H1 (cell line): ENCODE measurements around the gene SELENOK. TPM values are rescaled to one million over a fixed set of nuclear protein-coding genes. Genes with fewer than 3 reads are reported as not detected.

Source experiments
- CTCF ChIA-PET: fragments of 300-600 bp; sonication (Branson Sonifier 250); formaldehyde crosslinking; loops from one replicate; lab custom pipeline; 2021; ENCODE audit not compliant: partially characterized antibody; lab: Charles Lee
- POLR2A ChIA-PET: fragments of 300-600 bp; sonication (Branson Sonifier 250); formaldehyde crosslinking; loops from one replicate; lab custom pipeline; 2021; ENCODE audit warnings: inconsistent platforms; ENCODE audit not compliant: partially characterized antibody; lab: Charles Lee
- DNase-seq, 2 experiments: peaks; one replicate each; pipeline versions ENCODE4 v3.0.0 to v3.0.0-alpha.2; 2010 to 2022; ENCODE audit warnings: low spot score in 2 of 2, low read depth in 1 of 2, mixed read lengths in 1 of 2
- FAIRE-seq: peaks from 2 replicates; lab custom pipeline; 2011; peaks lifted over from hg19 to GRCh38; lab: Jason Lieb, UNC
- H2AFZ ChIP-seq: 2 replicates; pipeline ENCODE4 v1.8.1; 2012; ENCODE audit warnings: low read length, inconsistent platforms
- H2AK5ac ChIP-seq: 2 replicates; pipeline ENCODE4 v1.6.1; 2013; ENCODE audit warnings: low read depth, low read length
- H2BK120ac ChIP-seq: replicated peaks from 2 replicates; pipeline ENCODE3; 2013; ENCODE audit warnings: low read depth, low read length, inconsistent platforms
- H2BK12ac ChIP-seq: 2 replicates; pipeline ENCODE4 v1.6.1; 2013; ENCODE audit warnings: low read depth, low read length
- H2BK15ac ChIP-seq: 2 replicates; pipeline ENCODE4 v1.6.1; 2013; ENCODE audit warnings: low read length
- H2BK20ac ChIP-seq: 2 replicates; pipeline ENCODE4 v1.6.1; 2013; ENCODE audit warnings: low read length
- H2BK5ac ChIP-seq: 2 replicates; pipeline ENCODE4 v1.6.1; 2013; ENCODE audit warnings: low read depth, low read length
- H3K14ac ChIP-seq: 2 replicates; pipeline ENCODE4 v1.6.1; 2013; ENCODE audit warnings: inconsistent platforms; ENCODE audit not compliant: insufficient read length
- H3K18ac ChIP-seq: 2 replicates; pipeline ENCODE4 v1.6.1; 2013; ENCODE audit warnings: low read length; ENCODE audit errors: extremely low read depth
- H3K23ac ChIP-seq: 2 replicates; pipeline ENCODE4 v1.6.1; 2013; ENCODE audit warnings: inconsistent platforms; ENCODE audit not compliant: insufficient read length
- H3K23me2 ChIP-seq: 2 replicates; pipeline ENCODE4 v1.6.1; 2013; ENCODE audit warnings: low read depth, low read length
- H3K27ac ChIP-seq: 2 replicates; pipeline ENCODE4 v1.6.1; 2011; ENCODE audit warnings: low read depth, low read length, inconsistent platforms
- H3K27me3 ChIP-seq, 4 experiments: replicated peaks in 1 of 4; 1 replicate in 1 of 4; 2 replicates in 3 of 4; pipeline versions ENCODE4 v1.6.1 to v1.8.1; 2011 to 2013; ENCODE audit warnings: low read length in 3 of 4, mild to moderate bottlenecking in 3 of 4, inconsistent platforms in 2 of 4, mixed read lengths in 2 of 4, moderate library complexity in 1 of 4; ENCODE audit not compliant: control insufficient read depth in 3 of 4, insufficient read depth in 3 of 4; ENCODE audit errors: extremely low read depth in 1 of 4
- H3K36me3 ChIP-seq, 4 experiments: 2 replicates each; pipeline versions ENCODE4 v1.6.1 to v1.8.1; 2011 to 2013; ENCODE audit warnings: mild to moderate bottlenecking in 4 of 4, low read length in 3 of 4, moderate library complexity in 2 of 4, control low read depth in 1 of 4, inconsistent platforms in 1 of 4; ENCODE audit not compliant: insufficient read depth in 4 of 4, control insufficient read depth in 2 of 4
- H3K4ac ChIP-seq: replicated peaks from 2 replicates; pipeline ENCODE3; 2013; ENCODE audit warnings: low read length, low read depth, mixed read lengths, inconsistent platforms; ENCODE audit not compliant: insufficient read length
- H3K4me1 ChIP-seq, 4 experiments: replicated peaks in 1 of 4; 1 replicate in 1 of 4; 2 replicates in 3 of 4; pipeline versions ENCODE4 v1.6.1 to v1.8.1; 2011 to 2013; ENCODE audit warnings: low read length in 3 of 4, inconsistent platforms in 2 of 4, mixed read lengths in 1 of 4; ENCODE audit not compliant: insufficient read depth in 4 of 4, control insufficient read depth in 3 of 4
- H3K4me2 ChIP-seq, 2 experiments: 2 replicates each; pipeline versions ENCODE4 v1.6.1 to v1.8.1; 2011 to 2013; ENCODE audit warnings: low read depth in 2 of 2, low read length in 2 of 2, control low read depth in 1 of 2, inconsistent platforms in 1 of 2, mild to moderate bottlenecking in 1 of 2; ENCODE audit not compliant: insufficient read depth in 1 of 2
- H3K4me3 ChIP-seq, 4 experiments: fragments of 200-600, 300-600 bp in 1 of 4; sonication (generic), shearing (Covaris generic), sonication (Bioruptor Twin) in 1 of 4; 2 replicates each; pipeline versions ENCODE4 v1.5.1 to v1.8.1; 2011 to 2016; ENCODE audit warnings: low read length in 4 of 4, low read depth in 3 of 4, control low read depth in 2 of 4, inconsistent platforms in 2 of 4, mild to moderate bottlenecking in 2 of 4, mixed read lengths in 1 of 4, moderate library complexity in 1 of 4; ENCODE audit not compliant: insufficient read depth in 2 of 4; ENCODE audit errors: extremely low read depth in 1 of 4
- H3K56ac ChIP-seq: replicated peaks from 2 replicates; pipeline ENCODE3; 2013; ENCODE audit warnings: low read depth, mild to moderate bottlenecking, mixed read lengths, low read length, inconsistent platforms; ENCODE audit not compliant: insufficient read length
- H3K79me1 ChIP-seq: 2 replicates; pipeline ENCODE4 v1.6.1; 2013; ENCODE audit warnings: low read depth, low read length, control low read depth
- H3K79me2 ChIP-seq, 2 experiments: 2 replicates each; pipeline versions ENCODE4 v1.6.1 to v1.8.1; 2012 to 2013; ENCODE audit warnings: low read length in 2 of 2, mild to moderate bottlenecking in 2 of 2, inconsistent platforms in 1 of 2; ENCODE audit not compliant: insufficient read depth in 2 of 2, control insufficient read depth in 1 of 2
- H3K9ac ChIP-seq, 4 experiments: replicated peaks in 1 of 4; 1 replicate in 1 of 4; 2 replicates in 3 of 4; pipeline versions ENCODE4 v1.6.1 to v1.8.1; 2011 to 2013; ENCODE audit warnings: low read depth in 3 of 4, low read length in 3 of 4, control low read depth in 2 of 4, mild to moderate bottlenecking in 2 of 4, moderate library complexity in 2 of 4, inconsistent platforms in 1 of 4; ENCODE audit errors: extremely low read depth in 1 of 4
- H3K9me3 ChIP-seq, 2 experiments: 2 replicates each; pipeline versions ENCODE4 v1.6.1 to v1.8.1; 2012 to 2013; ENCODE audit warnings: mild to moderate bottlenecking in 2 of 2, moderate library complexity in 2 of 2, control low read depth in 1 of 2, inconsistent platforms in 1 of 2, low read depth in 1 of 2, low read length in 1 of 2, mixed read lengths in 1 of 2; ENCODE audit not compliant: insufficient read depth in 2 of 2
- H4K20me1 ChIP-seq, 2 experiments: replicated peaks in 1 of 2; 2 replicates each; pipeline versions ENCODE3 to v1.8.1; 2011 to 2013; ENCODE audit warnings: inconsistent platforms in 2 of 2, low read length in 2 of 2, mild to moderate bottlenecking in 1 of 2; ENCODE audit not compliant: insufficient read depth in 2 of 2, control insufficient read depth in 1 of 2
- H4K5ac ChIP-seq: 2 replicates; pipeline ENCODE4 v1.6.1; 2013; ENCODE audit warnings: low read length, low read depth, mixed read lengths, inconsistent platforms; ENCODE audit not compliant: insufficient read length
- H4K8ac ChIP-seq: 2 replicates; pipeline ENCODE4 v1.8.0; 2013; ENCODE audit warnings: mild to moderate bottlenecking, moderate library complexity, low read length, inconsistent platforms; ENCODE audit not compliant: insufficient read depth; ENCODE audit errors: extremely low read depth
- H4K91ac ChIP-seq: replicated peaks from 2 replicates; pipeline ENCODE3; 2013; ENCODE audit warnings: low read length, mixed read lengths, inconsistent platforms; ENCODE audit not compliant: insufficient read length
- BACH1 ChIP-seq: IDR thresholded peaks from 2 replicates; pipeline ENCODE4 v1.6.1; 2012; ENCODE audit warnings: low read length, improper control_type of control experiment
- BCL11A ChIP-seq, 2 experiments: IDR thresholded peaks; one replicate each; pipeline ENCODE4 v1.6.1; 2011; ENCODE audit warnings: low read depth in 2 of 2, low read length in 2 of 2, mild to moderate bottlenecking in 2 of 2
- EP300 ChIP-seq, 2 experiments: IDR thresholded peaks; 1 replicate in 1 of 2; 2 replicates in 1 of 2; pipeline ENCODE4 v1.6.1; 2011 to 2012; ENCODE audit warnings: low read depth in 2 of 2, low read length in 2 of 2, mild to moderate bottlenecking in 2 of 2, borderline replicate concordance in 1 of 2, inconsistent platforms in 1 of 2, moderate library complexity in 1 of 2
- GABPA ChIP-seq: IDR thresholded peaks from 2 replicates; pipeline ENCODE4 v1.6.1; 2011; ENCODE audit warnings: mild to moderate bottlenecking, low read length, moderate library complexity, borderline replicate concordance; ENCODE audit not compliant: insufficient read depth
- KDM1A ChIP-seq: fragments of 200-600, 300-600 bp; sonication (generic); IDR thresholded peaks from 2 replicates; pipeline ENCODE4 v1.7.1; 2016; ENCODE audit warnings: mild to moderate bottlenecking, low read length, borderline replicate concordance
- NANOG ChIP-seq: IDR thresholded peaks from 2 replicates; pipeline ENCODE4 v1.6.1; 2011; ENCODE audit warnings: low read length, low read depth, mild to moderate bottlenecking, inconsistent platforms; ENCODE audit not compliant: insufficient read depth, poor library complexity, severe bottlenecking
- NRF1 ChIP-seq: IDR thresholded peaks from 2 replicates; pipeline ENCODE4 v1.6.1; 2011; ENCODE audit warnings: mild to moderate bottlenecking, low read depth, low read length, improper control_type of control experiment
- RXRA ChIP-seq: IDR thresholded peaks from 2 replicates; pipeline ENCODE4 v1.6.1; 2011; ENCODE audit warnings: low read depth, mild to moderate bottlenecking, low read length, moderate library complexity; ENCODE audit not compliant: insufficient read depth
- SAP30 ChIP-seq: fragments of 300-600 bp; sonication (generic); IDR thresholded peaks from 2 replicates; pipeline ENCODE4 v1.7.1; 2012; ENCODE audit warnings: low read length, moderate library complexity, mild to moderate bottlenecking, inconsistent platforms; ENCODE audit not compliant: insufficient read depth, insufficient replicate concordance
- SIRT6 ChIP-seq: IDR thresholded peaks from one replicate; pipeline ENCODE4 v1.7.1; 2012; ENCODE audit warnings: low read length, inconsistent platforms
- SP2 ChIP-seq: IDR thresholded peaks from 2 replicates; pipeline ENCODE4 v1.6.1; 2012; ENCODE audit warnings: mild to moderate bottlenecking, low read length, inconsistent platforms
- SRF ChIP-seq: IDR thresholded peaks from 2 replicates; pipeline ENCODE4 v1.6.1; 2011; ENCODE audit warnings: mild to moderate bottlenecking, low read depth, low read length, moderate library complexity
- YY1 ChIP-seq: IDR thresholded peaks from 2 replicates; pipeline ENCODE4 v1.6.1; 2011; ENCODE audit warnings: low read depth, mild to moderate bottlenecking, low read length
- ZNF274 ChIP-seq: IDR thresholded peaks from 2 replicates; pipeline ENCODE4 v1.7.0; 2012; ENCODE audit warnings: low read length, borderline replicate concordance; ENCODE audit errors: extremely low read depth
- WGBS, 2 experiments: shearing (Covaris generic) in 1 of 2; methylation state at CpG; one replicate each; pipeline versions ENCODE4 v1.1.6 to v1.1.7; 2013 to 2015; ENCODE audit warnings: low lambda C conversion rate in 2 of 2, mixed read lengths in 2 of 2, inconsistent platforms in 1 of 2, low coverage in 1 of 2, missing lambda C conversion rate in 1 of 2; ENCODE audit not compliant: insufficient replicate concordance in 2 of 2, insufficient coverage in 1 of 2, insufficient read length in 1 of 2; ENCODE audit errors: extremely low coverage in 1 of 2, missing lambda C conversion rate in 1 of 2; 5-methylcytosine and 5-hydroxymethylcytosine counted together
- polyA plus RNA-seq, 7 experiments: library from polyadenylated mRNA; depleted of rRNA in 3 of 7; stranded (reverse) in 5 of 7; unstranded in 2 of 7; fragments of >200 nt in 5 of 7; fragments of 200-250 nt in 2 of 7; gene quantifications; 1 replicate in 5 of 7; 2 replicates in 1 of 7; 4 replicates in 1 of 7; pipeline versions ENCODE4 v1.2.1 to v1.2.3, GENCODE V29; 2011 to 2013; ENCODE audit warnings: missing spikeins in 2 of 7, mixed read lengths in 2 of 7
- total RNA-seq: library from RNA; stranded (reverse); fragmentation: NEBNext Ultra II Directional; extraction: Animal tissue kit (Norgen Biotek cat#: 25700); gene quantifications from 2 replicates; pipeline ENCODE4 v1.2.1, GENCODE V29; 2021

Gene SELENOK
- total and polyA plus RNA-seq, 2 of the 8 experiments (the other 6 are each of a cell fraction or from before 2014, with no cell fraction given), result 26.9 to 40.2 TPM

GRCh38 chr3:53849916-53850315, 41.7 kb downstream of the SELENOK start:
- Histone ChIP-seq H3K18ac (no peak overlapping the region), H3K79me1 (peaks cover 8% of the 10 kb centered on the region), H4K5ac (no peak overlapping the region), H3K23ac (no peak overlapping the region), H2BK5ac (no peak overlapping the region), H2AFZ (no peak overlapping the region), H3K4me1 (peaks cover 2 to 7% (median 6%) of the 10 kb centered on the region in 4 experiments), H2BK120ac (no peak overlapping the region), H2BK15ac (no peak overlapping the region), H4K20me1 (peaks cover 2 to 3% of the 10 kb centered on the region in 2 experiments), H3K36me3 (peaks cover 0 to 7% (median 3%) of the 10 kb centered on the region in 4 experiments; a peak in 5 of 8 replicates), H4K8ac (no peak overlapping the region), H3K9me3 (no peaks in the 10 kb centered on the region), H2BK20ac (no peak overlapping the region), H3K4me3 (no peak overlapping the region), H3K27ac (no peak overlapping the region), H3K9ac (no peak overlapping the region), H4K91ac (no peak overlapping the region), H2AK5ac (no peak overlapping the region), H2BK12ac (no peak overlapping the region), H3K27me3 (peaks cover 3 to 16% (median 9%) of the 10 kb centered on the region in 4 experiments), H3K79me2 (no peaks in the 10 kb centered on the region; a peak in 1 of 4 replicates), H3K14ac (no peak overlapping the region), H3K23me2 (peaks cover 10% of the 10 kb centered on the region), H3K56ac (no peak overlapping the region), H3K4me2 (no peak overlapping the region), H3K4ac (no peak overlapping the region)
- FAIRE-seq (no peak), DNase-seq (no peak)
- CTCF ChIA-PET, result interaction anchor here (0.6 kb wide), 1 partner anchor 472 kb away, joined by 3 read pairs; no protein-coding TSS in a partner anchor
- WGBS, 2 experiments, result 89% methylated on average over 7 of the region's 7 CpGs; no CpG with 5 or more reads in 1 of the 2 experiments
- POLR2A ChIA-PET, result interaction anchor here (1.1 kb wide), 1 partner anchor 15 kb away, joined by 4 read pairs; no protein-coding TSS in a partner anchor
- TF ChIP-seq NANOG (no peak), SP2 (no peak), BACH1 (no peak), GABPA (no peak), RXRA (no peak), SAP30 (no peak), EP300 (IDR thresholded peaks at IDR 0.05; ENCODE audit: borderline replicate concordance in 1 of 2, low read depth in 2 of 2, low read length in 2 of 2) (no peak), SIRT6 (no peak), YY1 (no peak), ZNF274 (no peak), KDM1A (no peak), BCL11A (IDR thresholded peaks at IDR 0.05; ENCODE audit: low read depth in 2 of 2, low read length in 2 of 2) (no peak), NRF1 (no peak), SRF (no peak)
